HTR-8/SVneo (cell line): ENCODE results near the gene CLCNKA.

Experiments used
- DNase-seq: peaks from one replicate; pipeline ENCODE4 v3.0.0; 2011; ENCODE audit warnings: low spot score, mixed read lengths; ENCODE audit not compliant: insufficient read length
- FAIRE-seq: peaks from 2 replicates; lab custom pipeline; 2011; peaks lifted over from hg19 to GRCh38; lab: Jason Lieb, UNC

The CLCNKA gene

DNA sequence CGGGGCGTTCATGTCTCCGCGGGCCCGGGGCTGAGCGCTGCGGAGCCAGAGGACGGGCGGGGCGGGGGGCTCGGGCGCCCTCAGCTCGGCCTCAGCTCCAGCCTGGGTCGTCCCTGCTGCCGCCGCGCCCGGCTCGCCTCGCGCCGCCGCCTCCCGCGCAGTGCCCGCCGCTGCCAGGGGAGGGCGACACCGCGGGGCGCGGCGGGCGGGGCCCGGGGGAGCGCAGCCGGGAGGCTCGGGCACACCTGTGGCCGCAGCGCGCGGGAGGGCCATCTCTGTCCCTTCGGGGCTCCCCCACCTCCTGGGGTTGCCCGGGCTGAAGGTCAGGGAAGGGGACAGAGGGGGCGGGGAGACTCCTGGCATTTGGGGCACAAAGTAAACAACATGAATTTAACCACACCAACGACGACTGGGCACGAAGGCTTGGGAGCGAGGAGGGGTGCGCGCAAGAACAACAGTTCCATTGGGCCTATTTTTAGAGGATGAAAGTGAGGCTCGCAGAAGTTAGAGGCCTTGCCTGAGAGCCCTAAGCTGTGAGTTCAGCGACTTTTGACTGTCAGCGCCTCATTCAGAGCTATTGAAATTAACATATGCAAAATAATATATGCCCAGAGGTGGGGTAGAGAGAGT is 51.8 kb downstream of the CLCNKA start, which contains the start of gene FAM131C:
FAM131C (minus strand) TSS at position 162 of the 630 bp plus-strand sequence. CDS start 209 bp downstream, outside the sequence.
- peak; percentile 42 for FAIRE-seq

DNA sequence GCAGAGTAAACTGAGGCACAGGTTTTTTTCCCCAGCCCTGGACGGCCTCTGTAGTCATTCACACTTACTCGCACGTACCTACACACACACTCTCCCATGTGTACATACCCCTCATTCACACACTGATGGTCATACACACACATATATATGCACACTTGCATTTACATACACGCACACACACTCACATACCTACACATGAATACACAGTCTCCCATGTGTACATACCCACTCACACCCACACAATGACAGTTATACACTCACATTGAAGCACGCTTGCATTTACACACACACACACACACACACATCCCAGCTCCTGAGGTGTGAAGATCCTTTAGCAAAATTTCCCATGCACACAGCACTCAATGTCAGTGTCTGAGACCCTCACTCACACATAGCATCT is 52.4 kb downstream of the CLCNKA start:
- FAIRE-seq (peak; percentile 97), DNase-seq (no peak)

More for the DNA sequence above, 51.8 kb downstream of the CLCNKA start, which contains the start of gene FAM131C:
- peak; percentile 60 for DNase-seq

DNA sequence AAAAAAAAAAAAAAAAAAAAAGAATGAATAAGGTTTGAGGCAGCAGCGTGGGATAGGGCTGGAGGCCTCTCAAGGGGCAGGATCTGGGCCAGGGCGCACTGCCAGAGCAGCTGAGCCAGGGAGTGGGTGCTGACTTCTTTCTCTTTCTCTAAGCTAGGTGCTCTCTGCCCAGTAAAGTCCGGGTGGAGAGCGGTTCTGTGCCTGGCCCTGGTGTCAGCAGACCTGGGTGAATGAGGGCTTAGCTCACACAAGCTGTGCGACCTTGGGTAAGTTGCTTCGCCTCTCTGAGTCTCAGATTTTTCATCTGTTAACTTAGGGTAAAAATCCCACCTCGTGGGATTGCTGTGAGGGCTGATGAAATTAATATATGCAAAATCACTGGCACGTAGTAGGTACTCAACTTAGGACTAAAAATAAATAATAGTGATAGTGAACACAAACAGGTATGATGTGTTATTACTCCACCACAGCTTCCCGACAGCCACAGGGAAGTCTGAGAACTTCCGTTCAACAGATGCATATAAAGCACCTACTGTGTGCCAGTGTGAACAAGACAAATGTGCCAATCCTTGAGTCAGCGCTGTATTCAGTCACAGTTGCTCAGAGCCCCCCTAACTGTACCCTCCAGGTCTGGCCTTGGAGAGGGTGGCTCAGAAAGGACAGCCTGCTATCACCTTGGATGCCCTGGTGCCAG is 53.6 kb downstream of the CLCNKA start:
- DNase-seq (no peak), FAIRE-seq (no peak)

DNA sequence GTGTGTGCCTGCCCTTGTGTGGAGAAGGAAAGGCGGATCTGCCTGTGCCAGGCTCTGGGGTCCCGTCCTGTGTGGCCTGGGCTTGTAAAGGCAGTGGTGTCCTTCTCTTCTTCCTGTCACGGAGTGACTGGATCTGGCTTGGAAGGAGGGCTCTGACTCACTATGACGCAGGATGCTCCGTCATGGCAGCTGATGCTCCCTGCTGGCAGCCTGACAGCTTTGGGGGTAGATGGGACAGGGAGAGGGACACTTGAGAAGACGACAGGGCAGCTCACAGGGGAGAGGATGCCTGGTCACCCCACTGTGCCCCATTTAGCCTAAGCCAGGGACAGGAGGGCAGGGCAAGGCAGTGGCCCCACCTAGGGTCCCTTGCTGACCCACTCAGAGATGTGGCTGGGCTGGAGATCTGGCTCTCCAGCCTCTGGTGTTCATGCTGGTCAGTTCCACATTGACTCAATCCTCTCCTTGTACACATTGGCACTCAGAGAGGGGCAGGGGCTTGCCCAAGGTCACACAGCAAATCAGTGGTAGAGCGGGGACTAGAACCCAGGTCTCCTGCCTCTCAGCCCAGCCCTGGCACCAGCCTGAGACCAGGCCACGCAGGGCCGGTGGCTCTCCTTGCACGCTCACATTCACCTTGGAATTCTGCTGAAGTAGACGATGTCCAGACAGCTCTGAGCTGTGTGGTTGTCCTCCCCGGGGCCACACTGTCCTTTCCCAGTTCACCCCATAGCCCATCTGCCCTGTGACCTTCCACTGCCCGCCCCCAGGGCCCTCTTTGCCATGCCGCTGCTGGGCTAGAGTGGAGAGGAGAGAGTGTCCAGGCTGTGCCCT is 54.4 kb downstream of the CLCNKA start:
- FAIRE-seq (peak; percentile 96), DNase-seq (peak; percentile 77)

DNA sequence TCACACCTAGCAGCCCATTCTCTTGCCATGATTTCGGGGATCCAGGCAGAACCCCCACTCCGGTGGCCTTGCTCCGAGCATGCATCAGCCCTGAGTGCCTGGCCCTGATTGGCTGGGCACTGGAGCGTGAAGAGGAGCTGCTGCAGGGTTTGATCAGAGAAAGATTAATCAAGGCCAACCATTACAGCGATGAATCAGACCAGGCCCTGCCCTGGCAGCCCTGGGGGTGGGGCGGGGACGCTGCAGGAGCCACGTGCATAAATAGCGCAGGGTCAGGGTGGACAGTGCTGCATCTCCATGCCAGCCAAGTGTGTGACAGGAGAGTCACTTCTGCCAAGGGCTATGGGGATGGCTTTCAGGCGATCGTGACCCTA is 55.0 kb downstream of the CLCNKA start:
- no peak for DNase-seq

DNA sequence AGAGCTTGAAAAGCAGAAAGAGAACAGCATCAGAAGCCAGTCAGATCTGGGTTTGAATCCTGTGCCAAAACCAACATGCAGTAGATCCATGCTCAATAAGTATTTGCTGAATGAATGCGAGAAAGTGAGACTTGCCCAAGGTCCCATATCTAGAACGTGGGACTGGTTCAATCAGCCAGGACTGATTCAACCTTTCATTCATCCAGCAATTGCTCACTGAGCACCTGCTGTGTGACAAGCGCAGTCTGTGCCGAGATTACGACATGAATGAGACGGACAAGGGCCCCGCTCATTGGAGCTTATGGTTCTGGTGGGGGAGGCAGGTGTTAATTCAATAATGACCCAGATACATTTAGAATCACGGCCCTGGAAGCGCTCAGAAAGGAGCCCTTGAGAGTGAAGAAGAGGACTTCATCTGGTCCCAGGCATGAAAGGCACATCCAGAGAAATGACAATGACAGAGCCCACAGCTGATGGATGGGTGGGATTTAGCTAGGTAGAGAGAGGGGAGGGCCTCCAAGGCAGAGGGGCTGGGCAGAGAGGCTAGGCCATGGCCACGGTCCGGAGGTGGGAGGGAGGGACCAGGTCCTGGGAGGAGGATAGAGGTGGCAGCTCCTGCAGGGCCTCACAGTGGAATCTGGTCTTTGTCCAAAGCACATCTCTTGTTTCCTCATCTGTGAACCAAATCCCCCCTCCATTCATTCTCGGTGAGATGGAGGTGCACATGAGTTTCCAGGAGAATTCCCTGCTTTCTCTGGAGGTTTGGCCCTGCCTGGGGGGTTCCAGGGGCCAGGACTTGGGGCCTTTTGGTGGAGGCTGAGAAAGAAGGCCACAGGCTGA is 55.8 kb downstream of the CLCNKA start:
- FAIRE-seq: no peak
- DNase-seq: no peak

More for the DNA sequence above, 55.0 kb downstream of the CLCNKA start:
- no peak for FAIRE-seq

DNA sequence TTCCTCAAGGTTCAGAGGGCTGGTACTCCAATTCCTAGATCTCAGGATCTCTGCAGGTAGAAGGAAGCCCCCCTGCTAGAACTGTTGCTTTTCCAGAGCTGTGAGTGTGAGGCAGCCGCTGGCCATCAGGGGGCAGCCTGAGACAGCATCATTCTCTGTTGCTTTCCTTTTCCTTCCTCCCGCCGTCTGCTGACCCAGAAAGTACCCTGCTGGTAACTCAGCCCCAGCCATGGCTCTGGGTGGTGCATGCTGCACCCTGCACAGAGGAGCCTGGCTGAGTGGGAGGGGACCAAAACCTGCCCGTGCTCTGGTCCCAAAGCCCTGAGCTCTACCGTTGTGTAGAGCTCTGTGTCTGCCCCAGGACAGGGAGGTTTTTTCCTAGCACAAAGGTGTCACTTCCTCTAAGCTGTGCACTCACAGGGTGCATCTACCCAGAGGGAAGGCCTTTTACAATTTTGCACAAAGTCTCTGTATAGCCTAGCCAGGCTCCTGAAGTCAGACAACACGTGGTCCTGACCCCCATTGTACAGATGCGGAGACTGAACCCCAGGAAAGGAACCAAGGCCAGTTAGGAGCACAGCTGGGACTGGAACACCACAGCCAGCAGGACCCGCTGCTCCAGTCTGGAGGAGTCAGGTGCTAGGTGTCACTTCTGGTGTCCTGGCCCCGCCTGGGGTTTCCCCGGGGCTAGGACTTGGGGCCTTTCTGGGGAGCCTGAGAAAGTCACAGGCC is 57.3 kb downstream of the CLCNKA start:
- peak; percentile 81 for FAIRE-seq
- DNase-seq: peak; percentile 75

DNA sequence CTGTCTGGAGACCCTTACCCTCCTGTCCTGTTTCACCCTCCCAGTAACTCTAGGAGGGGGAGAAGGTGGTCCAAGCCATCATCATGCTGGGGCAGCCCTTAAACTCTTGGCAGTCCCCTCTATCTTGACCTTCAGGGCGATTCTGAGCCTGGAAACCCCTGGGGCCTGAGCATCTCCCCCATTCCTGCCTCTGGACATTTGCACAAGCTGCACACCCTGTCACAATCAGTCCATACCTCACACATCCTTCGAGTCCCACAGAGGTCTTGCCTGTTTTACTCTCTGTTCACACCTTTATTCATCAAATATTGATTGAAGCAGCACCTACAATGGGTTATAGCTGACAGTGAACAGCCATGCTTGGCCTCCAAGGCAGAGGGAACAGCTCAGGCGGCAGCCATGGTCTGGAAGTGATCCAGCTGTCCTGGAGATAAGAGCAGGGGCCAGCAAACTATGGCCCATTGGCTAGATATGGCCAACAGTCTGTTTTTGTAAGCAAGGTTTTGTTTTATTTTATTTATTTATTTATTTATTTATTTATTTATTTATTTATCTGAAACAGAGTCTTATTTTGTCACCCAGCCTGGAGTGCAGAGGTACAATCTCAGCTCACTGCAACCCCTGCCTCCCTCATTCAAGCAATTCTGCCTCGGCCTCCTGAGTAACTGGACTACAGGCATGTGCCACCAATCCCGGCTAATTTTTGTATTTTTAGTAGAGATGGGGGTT is 58.8 kb downstream of the CLCNKA start:
- DNase-seq: no peak

DNA sequence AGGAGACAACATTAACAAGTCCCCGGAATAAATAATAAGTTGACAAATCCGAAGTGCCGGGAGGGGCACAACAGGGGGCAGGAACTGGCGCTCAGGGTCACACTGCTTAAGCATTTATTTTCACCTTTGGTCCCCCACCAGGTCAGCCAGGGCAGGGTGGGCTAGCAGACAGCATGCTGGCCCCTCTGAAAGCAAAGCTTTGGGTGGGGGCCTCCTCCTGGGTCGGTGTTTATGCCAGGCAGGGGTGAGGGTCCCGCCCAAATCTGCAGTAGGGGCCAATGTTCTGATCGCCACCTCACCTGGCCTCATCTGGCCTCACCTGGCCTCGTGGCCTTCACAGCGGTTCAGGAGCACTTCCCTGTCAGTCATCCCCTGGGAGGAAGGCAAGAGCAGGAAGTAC is 59.8 kb downstream of the CLCNKA start:
- FAIRE-seq: no peak

More for the DNA sequence above, 58.8 kb downstream of the CLCNKA start:
- FAIRE-seq: no peak

DNA sequence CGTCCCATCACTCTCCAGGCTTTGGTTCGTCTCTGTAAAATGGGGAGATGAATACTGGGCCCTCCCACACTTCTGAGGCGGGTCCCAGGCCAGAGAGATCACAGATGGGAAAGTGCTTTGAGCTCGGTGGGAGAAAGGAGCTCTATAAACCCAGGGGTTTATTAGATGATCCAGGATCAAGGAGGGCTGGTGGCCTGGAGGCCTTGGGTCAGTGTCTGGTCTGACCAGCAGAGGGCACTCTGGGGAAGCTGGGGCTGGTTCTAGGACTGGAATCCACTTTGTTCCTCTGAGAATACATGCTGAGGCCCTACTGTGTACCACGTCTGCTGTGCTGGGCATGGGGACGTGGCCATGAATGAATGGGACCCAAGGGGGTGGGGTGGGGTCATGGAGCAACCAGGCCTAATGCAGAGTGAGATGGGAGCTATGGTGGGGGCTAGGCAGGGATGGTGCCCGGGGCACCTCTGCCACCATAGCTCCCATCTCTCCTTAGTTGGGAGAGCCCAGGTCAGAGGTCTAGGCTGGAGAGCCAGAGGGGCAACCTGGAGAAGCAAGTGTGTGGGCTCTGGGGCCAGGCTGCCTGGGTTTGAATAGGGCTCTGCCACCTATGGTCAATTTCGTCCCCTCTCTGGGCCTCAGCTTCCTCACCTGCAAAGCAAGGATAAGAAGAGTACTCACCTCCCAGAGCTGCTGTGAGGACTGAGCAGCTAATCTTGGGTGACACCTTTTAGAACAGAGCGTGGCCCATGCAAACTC is 60.6 kb downstream of the CLCNKA start:
- peak; percentile 77 for DNase-seq
- FAIRE-seq: no peak

More for the DNA sequence above, 59.8 kb downstream of the CLCNKA start:
- no peak for DNase-seq

DNA sequence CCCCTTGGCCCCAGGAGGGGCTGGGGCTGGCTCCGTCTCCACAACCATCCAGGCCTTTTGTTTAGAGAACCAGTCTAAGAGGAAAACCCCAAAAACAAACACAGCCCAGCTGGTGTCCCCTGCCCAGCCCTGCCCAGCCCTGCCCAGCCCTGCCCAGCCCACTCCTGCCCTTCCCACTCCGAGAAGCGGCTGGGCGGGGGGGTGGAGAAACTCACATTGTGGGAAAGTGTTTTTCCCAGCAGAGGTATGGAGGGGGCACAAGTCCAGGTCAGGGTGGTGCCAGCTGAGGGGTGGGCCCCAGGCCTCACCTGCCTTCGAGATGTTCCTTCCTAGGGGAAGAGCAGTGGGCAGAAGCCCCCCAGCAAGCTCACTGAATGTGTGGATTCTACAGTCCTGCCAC is 61.6 kb downstream of the CLCNKA start:
- FAIRE-seq (no peak), DNase-seq (no peak)
